Liver (tissue), 3 donors: ENCODE measurements around the gene NDUFS7.

Source experiments
- CTCF ChIP-seq: fragments of 150-350 bp; IDR thresholded peaks from 2 replicates; pipeline ENCODE4 v1.5.1; 2017; ENCODE audit warnings: improper control_type of control experiment, low read depth, low read length; ENCODE audit not compliant: missing input control
- GABPA ChIP-seq, 2 donors: IDR thresholded peaks in 1 of 2; conservative IDR thresholded peaks in 1 of 2; 2 replicates each; pipeline ENCODE4 v1.6.1; 2016; ENCODE audit warnings: antibody characterized with exemption in 2 of 2, mild to moderate bottlenecking in 1 of 2, moderate library complexity in 1 of 2
- HNF4G ChIP-seq: IDR thresholded peaks from 2 replicates; pipeline ENCODE4 v1.6.1; 2016; ENCODE audit warnings: antibody characterized with exemption
- MAX ChIP-seq: IDR thresholded peaks from 2 replicates; pipeline ENCODE4 v1.6.1; 2016; ENCODE audit warnings: antibody characterized with exemption
- REST ChIP-seq: IDR thresholded peaks from 2 replicates; pipeline ENCODE4 v1.6.1; 2016; ENCODE audit warnings: antibody characterized with exemption, mild to moderate bottlenecking
- YY1 ChIP-seq: IDR thresholded peaks from 2 replicates; pipeline ENCODE4 v1.6.1; 2016; ENCODE audit warnings: antibody characterized with exemption, mild to moderate bottlenecking
- donor health status: healthy.
- donor health status: healthy.

- TF ChIP-seq CTCF, result no peak
- TF ChIP-seq MAX, result no peak
- TF ChIP-seq HNF4G, result no peak
- TF ChIP-seq YY1, result no peak
- no peak for TF ChIP-seq GABPA (IDR thresholded peaks at IDR 0.05 in 1 of 2, conservative IDR thresholded peaks at IDR 0.05 in 1 of 2)
- TF ChIP-seq REST, result no peak
Measured at GRCh38 chr19:1384478-1385110, 887 bp downstream of the NDUFS7 start.
